Erythroblast (primary cell): ENCODE results near the gene CIART.
A peak's percentile ranks its signal among the peaks of the same experiment; 100 is the strongest.

Source experiments
- GATA1 ChIP-seq: IDR thresholded peaks from 2 replicates; pipeline ENCODE4 v1.6.1; 2011; ENCODE audit warnings: low read depth, mild to moderate bottlenecking, control low read depth, low read length, moderate library complexity
- POLR2A ChIP-seq: IDR thresholded peaks from 2 replicates; pipeline ENCODE4 v1.6.1; 2011; ENCODE audit warnings: mild to moderate bottlenecking, low read length

DNA sequence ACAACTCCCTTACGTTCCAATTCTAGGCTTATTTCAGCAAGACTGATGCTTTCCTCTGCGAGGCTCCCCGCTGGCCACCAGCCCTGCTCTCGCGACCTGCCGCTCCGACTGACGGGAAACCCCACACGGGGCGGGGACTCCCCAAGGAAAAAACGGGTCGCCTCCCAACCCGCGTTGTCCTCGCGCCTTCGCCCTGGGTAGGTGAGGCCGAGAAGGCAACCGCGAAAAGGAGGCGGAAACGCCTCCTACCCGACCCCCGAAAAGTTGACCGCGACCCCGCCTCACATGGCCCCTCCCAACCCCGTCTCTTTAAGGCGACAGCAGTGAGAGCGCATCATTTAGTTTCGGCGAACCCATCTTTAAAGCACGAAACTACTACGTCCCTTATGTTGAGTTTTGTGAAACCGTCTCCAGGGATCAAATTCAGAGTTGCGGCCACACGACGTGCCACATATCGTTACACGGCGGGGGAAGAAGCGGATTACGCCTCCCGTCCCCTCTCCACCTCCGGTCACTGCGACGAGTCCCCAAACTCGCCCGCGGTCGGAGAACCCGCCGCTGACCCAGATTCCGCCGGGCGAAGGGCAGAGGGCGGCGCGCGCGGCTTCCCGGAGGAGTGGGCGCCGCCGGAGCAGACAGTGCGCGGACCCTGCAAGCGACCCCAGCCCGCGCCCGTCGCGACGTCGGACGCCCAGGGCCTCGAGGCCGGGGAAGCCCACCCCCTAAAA, 47.6 kb upstream of the CIART start:
- peak; percentile 86 for TF ChIP-seq POLR2A
- no peak for TF ChIP-seq GATA1
